GM12864 (cell line): Measurements from ENCODE around the gene NSMF.

Source experiments
- DNase-seq: peaks from one replicate; pipeline ENCODE4 v3.0.0-alpha.2; 2011; ENCODE audit warnings: low read depth
- H3K4me3 ChIP-seq: 2 replicates; pipeline ENCODE4 v1.5.1; 2011; ENCODE audit warnings: mild to moderate bottlenecking, low read depth, low read length, control low read depth
- TF ChIP-seq, protein P1 (sequence below): IDR thresholded peaks from 2 replicates; pipeline ENCODE4 v1.5.1; 2011; ENCODE audit warnings: low read depth, mild to moderate bottlenecking, moderate library complexity, low read length, control low read depth, inconsistent platforms; ENCODE audit errors: missing control alignments

The NSMF gene

DNA sequence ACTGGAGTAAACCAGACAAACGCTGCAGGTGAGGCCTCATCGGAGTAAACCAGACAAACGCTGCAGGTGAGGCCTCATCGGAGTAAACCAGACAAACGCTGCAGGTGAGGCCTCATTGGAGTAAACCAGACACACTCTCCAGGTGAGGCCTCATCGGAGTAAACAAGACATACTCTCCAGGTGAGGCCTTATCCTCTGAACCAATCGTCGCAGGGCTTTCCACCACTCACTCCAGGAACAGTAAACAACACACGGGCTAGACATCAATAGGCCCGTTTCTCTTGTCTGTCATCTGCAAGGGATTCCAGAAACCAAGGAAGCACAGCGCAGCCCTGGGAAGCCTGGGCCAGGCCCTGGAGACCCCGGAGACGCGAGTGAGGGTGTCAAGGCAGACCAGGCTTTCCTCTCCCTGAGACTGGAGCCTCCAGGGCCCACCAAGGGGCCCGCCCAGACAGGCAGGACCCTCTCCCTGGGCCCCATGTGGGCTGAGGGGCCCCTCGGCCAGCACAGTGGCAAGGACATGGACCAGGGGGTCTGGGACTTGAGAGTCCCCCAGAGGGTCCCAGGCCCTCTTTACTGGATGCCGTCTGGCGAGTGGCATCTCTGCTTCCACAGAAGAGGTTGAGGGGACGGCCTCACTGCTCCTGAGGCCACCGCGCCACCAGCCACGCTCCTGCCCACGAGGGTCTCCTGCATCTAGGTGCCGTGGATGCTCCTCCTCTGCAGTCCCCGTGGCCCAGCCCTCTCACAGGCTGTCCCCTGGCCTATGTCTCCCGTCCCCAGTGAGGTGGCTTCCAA is 26.4 kb upstream of the NSMF start:
- TF ChIP-seq, protein P1, sequence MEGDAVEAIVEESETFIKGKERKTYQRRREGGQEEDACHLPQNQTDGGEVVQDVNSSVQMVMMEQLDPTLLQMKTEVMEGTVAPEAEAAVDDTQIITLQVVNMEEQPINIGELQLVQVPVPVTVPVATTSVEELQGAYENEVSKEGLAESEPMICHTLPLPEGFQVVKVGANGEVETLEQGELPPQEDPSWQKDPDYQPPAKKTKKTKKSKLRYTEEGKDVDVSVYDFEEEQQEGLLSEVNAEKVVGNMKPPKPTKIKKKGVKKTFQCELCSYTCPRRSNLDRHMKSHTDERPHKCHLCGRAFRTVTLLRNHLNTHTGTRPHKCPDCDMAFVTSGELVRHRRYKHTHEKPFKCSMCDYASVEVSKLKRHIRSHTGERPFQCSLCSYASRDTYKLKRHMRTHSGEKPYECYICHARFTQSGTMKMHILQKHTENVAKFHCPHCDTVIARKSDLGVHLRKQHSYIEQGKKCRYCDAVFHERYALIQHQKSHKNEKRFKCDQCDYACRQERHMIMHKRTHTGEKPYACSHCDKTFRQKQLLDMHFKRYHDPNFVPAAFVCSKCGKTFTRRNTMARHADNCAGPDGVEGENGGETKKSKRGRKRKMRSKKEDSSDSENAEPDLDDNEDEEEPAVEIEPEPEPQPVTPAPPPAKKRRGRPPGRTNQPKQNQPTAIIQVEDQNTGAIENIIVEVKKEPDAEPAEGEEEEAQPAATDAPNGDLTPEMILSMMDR, result no peak
- DNase-seq, result no peak
- no peak overlapping the region for H3K4me3 ChIP-seq

DNA sequence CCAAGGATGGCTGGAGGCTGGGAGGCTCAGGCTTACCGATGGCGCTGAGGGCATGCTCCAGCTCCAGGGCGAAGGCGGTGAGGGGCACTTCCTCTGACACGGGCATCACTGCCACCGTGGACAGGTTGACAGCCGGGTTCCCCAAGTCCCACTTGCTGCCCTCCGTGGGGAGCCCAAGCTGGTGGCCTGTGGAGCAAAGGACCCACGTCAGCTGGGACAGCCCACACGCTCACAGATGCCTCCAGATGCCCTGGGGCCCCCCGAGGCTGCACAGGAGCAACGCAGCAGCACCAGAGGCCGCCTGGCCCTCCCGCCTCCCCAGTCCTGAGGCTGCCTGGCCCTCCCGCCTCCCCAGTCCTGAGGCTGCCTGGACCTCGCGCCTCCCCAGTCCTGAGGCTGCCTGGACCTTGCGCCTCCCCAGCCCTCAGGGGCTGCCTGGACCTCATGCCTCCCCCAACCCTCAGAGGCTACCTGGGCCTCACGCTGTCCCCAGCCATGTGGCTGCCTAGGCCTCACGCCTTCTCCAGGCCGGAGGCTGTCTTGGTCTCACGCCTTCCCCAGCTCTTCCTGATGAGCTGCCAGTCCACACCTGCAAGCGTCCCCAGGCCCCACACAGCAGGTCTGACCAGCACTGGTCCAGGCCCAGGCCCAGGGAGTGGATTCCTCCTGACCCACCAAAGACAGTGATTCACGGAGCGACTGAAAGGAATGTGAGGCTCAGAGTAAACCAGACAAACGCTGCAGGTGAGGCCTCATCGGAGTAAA is 25.6 kb upstream of the NSMF start:
- TF ChIP-seq, protein P1, result no peak
- no peak for DNase-seq
- no peak overlapping the region for H3K4me3 ChIP-seq

DNA sequence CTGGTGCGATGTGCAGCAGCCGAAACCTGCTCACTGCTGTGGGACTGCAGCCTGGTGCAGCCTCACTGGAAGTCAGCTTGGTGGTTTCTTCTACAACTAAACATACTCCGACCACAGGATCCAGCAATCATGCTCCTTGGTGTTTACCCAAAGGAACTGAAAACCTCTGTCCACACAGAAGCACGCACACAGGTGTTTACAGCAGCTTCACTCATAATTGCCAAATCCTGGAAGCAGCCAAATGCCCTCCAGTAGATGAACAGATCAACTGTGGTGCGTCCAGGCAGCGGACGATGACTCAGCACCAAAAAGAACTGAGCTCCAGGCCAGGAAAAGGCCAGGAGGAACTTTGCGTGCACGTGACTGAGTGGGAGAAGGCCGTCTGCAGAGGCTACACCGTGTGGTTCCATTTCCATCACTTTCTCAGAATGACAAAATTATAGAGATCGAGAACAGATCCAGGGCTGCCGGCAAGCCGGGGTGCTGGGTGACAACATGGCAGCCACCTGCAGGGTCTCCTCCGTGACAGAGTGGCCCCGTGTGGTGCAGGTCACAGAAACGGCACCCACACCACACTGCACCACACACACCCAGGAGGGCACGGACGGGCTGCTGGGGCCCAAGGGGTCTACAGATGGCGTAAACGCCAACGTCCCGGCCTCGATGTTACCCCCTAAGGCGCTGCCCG is 23.1 kb upstream of the NSMF start:
- DNase-seq, result no peak
- H3K4me3 ChIP-seq, result no peak overlapping the region
- TF ChIP-seq, protein P1, result no peak

DNA sequence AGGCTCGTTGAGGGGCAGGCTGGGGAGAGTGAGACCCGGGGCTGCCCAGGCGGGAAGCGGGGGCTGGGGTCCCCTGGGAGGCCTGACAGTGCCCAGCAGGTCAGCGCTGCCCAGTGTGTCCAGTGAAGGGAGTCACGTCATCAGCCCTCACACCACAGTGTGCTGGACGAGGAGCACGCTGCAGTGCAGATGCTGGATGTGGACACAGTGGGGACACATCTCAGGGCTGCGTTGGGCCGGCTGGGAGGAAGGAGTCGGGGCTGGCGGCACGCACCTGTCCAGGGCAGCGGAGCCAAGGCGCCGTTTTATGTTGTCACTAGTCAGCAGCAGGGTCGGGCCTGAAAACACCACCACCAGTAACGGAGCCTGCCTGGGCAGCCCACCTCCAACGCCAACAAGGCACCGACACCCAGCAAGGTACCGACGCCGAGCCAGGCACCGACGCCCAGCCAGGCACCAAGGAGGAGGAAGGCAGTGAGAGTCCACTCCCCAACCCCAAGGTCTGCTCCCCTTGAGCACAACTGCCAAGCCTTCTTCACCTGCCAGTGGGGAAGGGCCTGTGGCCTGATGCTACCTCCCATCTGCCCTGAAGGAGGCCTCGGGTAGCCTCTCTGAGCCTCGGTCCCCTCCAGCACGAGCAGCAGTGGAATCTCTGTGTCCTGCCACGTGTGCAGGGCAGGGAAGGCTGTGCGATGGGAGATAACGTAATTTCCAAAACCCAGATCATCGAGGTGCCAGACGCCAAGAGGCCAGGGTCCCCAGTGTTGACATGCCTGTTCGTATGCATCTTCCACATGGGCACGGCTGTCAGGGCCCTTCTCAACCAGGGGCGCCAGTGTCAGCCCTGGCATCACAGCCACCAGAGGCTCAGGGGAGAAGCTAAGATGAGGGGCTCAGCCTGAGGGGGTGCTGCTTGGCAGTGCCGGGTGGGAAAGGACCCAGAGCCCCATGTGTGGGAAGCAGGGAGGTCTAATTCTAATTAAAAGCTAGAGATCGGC is 21.9 kb upstream of the NSMF start:
- no peak for DNase-seq
- TF ChIP-seq, protein P1, result no peak
- H3K4me3 ChIP-seq, result no peak overlapping the region

DNA sequence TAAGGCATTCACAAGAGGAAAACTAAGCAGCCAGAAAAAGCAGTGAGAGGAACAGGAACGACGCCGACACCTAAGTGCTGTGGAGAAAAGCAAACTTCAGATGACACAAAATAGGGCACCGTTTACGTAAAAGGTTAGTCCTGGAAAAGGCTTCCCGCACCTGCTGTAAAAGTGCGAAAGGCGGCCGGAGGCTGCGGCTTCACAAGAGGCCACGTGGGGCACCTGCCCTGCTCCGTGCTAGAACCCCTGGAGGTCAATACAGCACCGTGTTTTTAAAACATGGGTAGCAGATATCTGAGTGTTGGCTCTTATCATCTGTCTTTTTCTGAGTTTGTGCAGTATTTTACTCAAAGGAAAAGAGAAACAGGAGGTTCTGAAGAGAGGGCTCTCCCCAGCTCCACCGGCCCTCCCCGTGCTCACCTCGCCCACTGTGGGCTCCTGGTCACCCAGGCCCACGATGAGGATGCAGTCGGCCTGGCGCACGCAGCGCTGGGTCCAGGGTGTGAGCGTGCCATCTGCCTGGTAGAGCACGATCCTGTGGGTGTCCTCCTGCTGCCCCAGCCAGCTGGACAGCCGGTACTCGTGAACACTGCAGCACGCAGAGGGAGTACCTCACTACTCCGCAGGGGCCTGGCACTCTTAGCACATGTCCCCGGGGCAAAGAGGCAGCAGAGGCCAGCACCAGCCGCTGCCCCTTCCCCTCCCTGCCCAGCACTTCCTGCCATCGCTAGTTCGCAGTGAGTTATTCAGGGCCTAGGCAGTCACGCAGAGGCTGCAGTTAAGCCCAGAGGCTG is 21.0 kb upstream of the NSMF start:
- DNase-seq, result no peak
- H3K4me3 ChIP-seq, result no peak overlapping the region
- TF ChIP-seq, protein P1, result no peak
